ENCODE data around the gene DZIP1L. TPM values are rescaled to one million over a fixed set of nuclear protein-coding genes. Genes with fewer than 3 reads are reported as not detected.
"Not testable (repeated sequence)": the region's sequence is repeated elsewhere in the genome, so short reads cannot be mapped to it uniquely, and the experiment has no call there.

DZIP1L gene
- total RNA-seq, 1 experiment from 2014 or later, result 2.3 TPM

- POLR2A ChIA-PET (ENCODE audit: unreplicated experiment), result interaction anchor here (0.5 kb wide), 1 partner anchor 12 kb away, joined by 8 read pairs; no protein-coding TSS in a partner anchor
- Histone ChIP-seq H3K9me2 (ENCODE audit: insufficient read depth) (no peaks in the 10 kb centered on the region), H3K36me3 (ENCODE audit: low read depth) (no peaks in the 10 kb centered on the region), H3K4me1 (replicated peaks; ENCODE audit: insufficient read depth) (peaks cover 31% of the 10 kb centered on the region), H3K4me3 (no peak overlapping the region), H4K20me1 (ENCODE audit: insufficient read depth) (no peaks in the 10 kb centered on the region), H2AFZ (no peak overlapping the region), H3K4me2 (peak overlapping the region; percentile 12), H3F3A (ENCODE audit: insufficient read depth, low read depth) (peaks cover 12% of the 10 kb centered on the region; the same call in 1 of the 2 replicates), H3K79me2 (ENCODE audit: low read depth) (no peaks in the 10 kb centered on the region), H3K27me3 (ENCODE audit: insufficient read depth, low read depth) (no peaks in the 10 kb centered on the region), H3K27ac (peak overlapping the region; percentile 65), H3K9me3 (ENCODE audit: insufficient read depth, low read depth) (no peaks in the 10 kb centered on the region)
- TF ChIP-seq EZH2 (IDR thresholded peaks at IDR 0.05; ENCODE audit: low read depth), result no peak
- TF ChIP-seq CTCF (conservative IDR thresholded peaks at IDR 0.05), result no peak
- BruUV-seq (replicated peaks), result no TSS peak
- peak in 1 of 2 experiments; percentile 92 for DNase-seq
- CTCF ChIA-PET, result interaction anchor here (0.5 kb wide), 1 partner anchor 31 kb away, joined by 3 read pairs; no protein-coding TSS in a partner anchor
- intact Hi-C loops (cut with micrococcal nuclease; ENCODE audit: unreplicated experiment), result no loop called here
These were observed 26.3 kb downstream of the DZIP1L start for GRCh38 chr3:138089091-138089490.

- H3K4me2 ChIP-seq; H3K9me3 ChIP-seq (ENCODE audit: insufficient read depth, low read depth); H3K9me2 ChIP-seq (ENCODE audit: insufficient read depth); H3K27ac ChIP-seq; intact Hi-C loops (cut with micrococcal nuclease; ENCODE audit: unreplicated experiment); H3K79me2 ChIP-seq (ENCODE audit: low read depth); DNase-seq; CTCF ChIA-PET; POLR2A ChIA-PET (ENCODE audit: unreplicated experiment); BruUV-seq (replicated peaks); H4K20me1 ChIP-seq (ENCODE audit: insufficient read depth); H3K4me3 ChIP-seq; H3K36me3 ChIP-seq (ENCODE audit: low read depth); H3K27me3 ChIP-seq (ENCODE audit: insufficient read depth, low read depth); H2AFZ ChIP-seq: not testable (repeated sequence)
- Histone ChIP-seq H3K4me1 (replicated peaks; ENCODE audit: insufficient read depth) (peaks cover 45% of the 10 kb centered on the region), H3F3A (ENCODE audit: insufficient read depth, low read depth) (peaks cover 29% of the 10 kb centered on the region; the same call in 1 of the 2 replicates)
These were observed 29.7 kb downstream of the DZIP1L start for GRCh38 chr3:138085745-138086144.

GRCh38 chr3:138084196-138084595 lies 31.2 kb downstream of the DZIP1L start:
- TF ChIP-seq EZH2 (IDR thresholded peaks at IDR 0.05; ENCODE audit: low read depth) (no peak), CTCF (conservative IDR thresholded peaks at IDR 0.05) (no peak)
- H3K4me2 ChIP-seq, result no peak overlapping the region
- CTCF ChIA-PET, result no interaction called here
- H3K4me1 ChIP-seq (replicated peaks; ENCODE audit: insufficient read depth), result peaks cover 40% of the 10 kb centered on the region
- H3K27me3 ChIP-seq (ENCODE audit: insufficient read depth, low read depth), result no peaks in the 10 kb centered on the region
- POLR2A ChIA-PET (ENCODE audit: unreplicated experiment), result no interaction called here
- intact Hi-C loops (cut with micrococcal nuclease; ENCODE audit: unreplicated experiment), result no loop called here
- BruUV-seq (replicated peaks), result no TSS peak
- H3K36me3 ChIP-seq (ENCODE audit: low read depth), result no peaks in the 10 kb centered on the region
- no peak overlapping the region for H3K4me3 ChIP-seq
- no peak for DNase-seq
- H2AFZ ChIP-seq, result no peak overlapping the region
- no peaks in the 10 kb centered on the region for H4K20me1 ChIP-seq (ENCODE audit: insufficient read depth)
- no peaks in the 10 kb centered on the region for H3K9me3 ChIP-seq (ENCODE audit: insufficient read depth, low read depth)
- H3K9me2 ChIP-seq (ENCODE audit: insufficient read depth), result no peaks in the 10 kb centered on the region
- H3K79me2 ChIP-seq (ENCODE audit: low read depth), result no peaks in the 10 kb centered on the region
- peaks cover 29% of the 10 kb centered on the region; the same call in 1 of the 2 replicates for H3F3A ChIP-seq (ENCODE audit: insufficient read depth, low read depth)
- no peak overlapping the region for H3K27ac ChIP-seq

GRCh38 chr3:138082992-138083386 lies 32.4 kb downstream of the DZIP1L start:
- Histone ChIP-seq H4K20me1 (ENCODE audit: insufficient read depth) (no peaks in the 10 kb centered on the region), H3K4me2 (peak overlapping the region; percentile 62), H3K4me1 (replicated peaks; ENCODE audit: insufficient read depth) (peaks cover 43% of the 10 kb centered on the region), H3K9me2 (ENCODE audit: insufficient read depth) (no peaks in the 10 kb centered on the region), H3K79me2 (ENCODE audit: low read depth) (no peaks in the 10 kb centered on the region), H2AFZ (no peak overlapping the region), H3K4me3 (no peak overlapping the region), H3K36me3 (ENCODE audit: low read depth) (no peaks in the 10 kb centered on the region), H3K9me3 (ENCODE audit: insufficient read depth, low read depth) (no peaks in the 10 kb centered on the region), H3K27ac (peak overlapping the region; percentile 80), H3F3A (ENCODE audit: insufficient read depth, low read depth) (peaks cover 33% of the 10 kb centered on the region), H3K27me3 (ENCODE audit: insufficient read depth, low read depth) (no peaks in the 10 kb centered on the region)
- intact Hi-C loops (cut with micrococcal nuclease; ENCODE audit: unreplicated experiment), result no loop called here
- no TSS peak for BruUV-seq (replicated peaks)
- ChIA-PET POLR2A (ENCODE audit: unreplicated experiment) (interaction anchor here (0.6 kb wide), 1 partner anchor 636 kb away, joined by 4 read pairs; no protein-coding TSS in a partner anchor), CTCF (no interaction called here)
- no peak for TF ChIP-seq EZH2 (IDR thresholded peaks at IDR 0.05; ENCODE audit: low read depth)
- no peak for TF ChIP-seq CTCF (conservative IDR thresholded peaks at IDR 0.05)
- no peak for DNase-seq

Measured in PC-9 (cell line).